Activated CD4-positive, alpha-beta T cell treated with anti-CD3 and anti-CD28 coated beads, Interleukin-10, Interleukin-2, amounts not matched to agents 100 ng/mL and 50 ng/mL, durations not matched to agents 16 hours and 8 hours (primary cell): Measurements from ENCODE around the gene TPCN2.
A peak's percentile ranks its signal among the peaks of the same experiment; 100 is the strongest.

ENCODE experiments used
- DNase-seq: peaks from one replicate; pipeline ENCODE4 v3.0.0-alpha.2; 2020

TPCN2 gene

GRCh38 chr11:69155302-69156234 lies 106.8 kb downstream of the TPCN2 start, which contains the start of gene SMIM38:
Gene SMIM38 (plus strand): TSS chr11:69155935. CDS start chr11:69157847, 1,912 bp downstream.
- DNase-seq, result no peak

GRCh38 chr11:69156235-69156639 lies 107.5 kb downstream of the TPCN2 start:
- no peak for DNase-seq

- no peak for DNase-seq
These were observed 108.0 kb downstream of the TPCN2 start for GRCh38 chr11:69156673-69157155.

GRCh38 chr11:69157156-69157821 lies 108.6 kb downstream of the TPCN2 start:
- no peak for DNase-seq

- no peak for DNase-seq
These were observed 109.1 kb downstream of the TPCN2 start for GRCh38 chr11:69157822-69158231.

- DNase-seq, result no peak
These were observed 109.8 kb downstream of the TPCN2 start for GRCh38 chr11:69158301-69159149.

GRCh38 chr11:69159150-69159852 lies 110.6 kb downstream of the TPCN2 start:
- no peak for DNase-seq

- no peak for DNase-seq
These were observed 111.8 kb downstream of the TPCN2 start for GRCh38 chr11:69160296-69161116.

GRCh38 chr11:69161117-69161407 lies 112.3 kb downstream of the TPCN2 start:
- DNase-seq, result no peak

- DNase-seq, result no peak
These were observed 113.8 kb downstream of the TPCN2 start for GRCh38 chr11:69162505-69162904.

- no peak for DNase-seq
These were observed 115.1 kb downstream of the TPCN2 start for GRCh38 chr11:69163842-69164241.

GRCh38 chr11:69164824-69165223 lies 116.1 kb downstream of the TPCN2 start:
- DNase-seq, result no peak

- no peak for DNase-seq
These were observed 117.0 kb downstream of the TPCN2 start for GRCh38 chr11:69165775-69166174.

- DNase-seq, result peak; percentile 71
These were observed 117.7 kb downstream of the TPCN2 start for GRCh38 chr11:69166218-69167115.

GRCh38 chr11:69167130-69167915 lies 118.6 kb downstream of the TPCN2 start:
- DNase-seq, result no peak

- DNase-seq, result no peak
These were observed 119.4 kb downstream of the TPCN2 start for GRCh38 chr11:69167916-69168691.

- no peak for DNase-seq
These were observed 120.7 kb downstream of the TPCN2 start for GRCh38 chr11:69169479-69169878.

- DNase-seq, result no peak
These were observed 122.0 kb downstream of the TPCN2 start for GRCh38 chr11:69170704-69171103.
